HEK293 (cell line): ENCODE measurements around the gene CYBA.

Experiments used
- CTCF ChIA-PET: fragments of 350-600 bp; formaldehyde crosslinking; extraction: SDS; loops from one replicate; lab custom pipeline; 2021; ENCODE audit warnings: antibody characterized with exemption; lab: Yijun Ruan, JAX
- POLR2A ChIA-PET: fragments of 300-600 bp; formaldehyde crosslinking; extraction: SDS; loops from one replicate; lab custom pipeline; 2020; ENCODE audit warnings: antibody characterized with exemption, inconsistent platforms; lab: Yijun Ruan, JAX
- H3K27ac ChIP-seq: fragments of 200-500 bp; sonication (Bioruptor generic); 2 replicates; pipeline ENCODE4 v1.5.1; 2014; ENCODE audit warnings: low read depth, low read length, control low read depth, inconsistent platforms; ENCODE audit errors: extremely low read depth
- H3K36me3 ChIP-seq, 2 experiments: fragments of 200-500 bp in 1 of 2; sonication (Bioruptor generic) in 1 of 2; 1 replicate in 1 of 2; 2 replicates in 1 of 2; pipeline ENCODE4 v1.5.1; 2014 to 2017; ENCODE audit warnings: inconsistent platforms in 2 of 2, low read length in 2 of 2; ENCODE audit not compliant: control insufficient read depth in 2 of 2, insufficient read depth in 1 of 2
- H3K4me1 ChIP-seq: fragments of 200-500 bp; sonication (Bioruptor generic); 2 replicates; pipeline ENCODE4 v1.5.1; 2014; ENCODE audit warnings: mild to moderate bottlenecking, low read length, inconsistent platforms; ENCODE audit not compliant: control insufficient read depth, insufficient read depth
- H3K4me3 ChIP-seq: 2 replicates; pipeline ENCODE4 v1.5.1; 2011; ENCODE audit warnings: low read depth, mild to moderate bottlenecking, control low read depth, low read length, moderate library complexity
- H3K9me3 ChIP-seq: fragments of 200-500 bp; sonication (Bioruptor generic); 2 replicates; pipeline ENCODE4 v1.5.1; 2014; ENCODE audit warnings: low read depth, low read length, inconsistent platforms; ENCODE audit not compliant: control insufficient read depth, insufficient read depth
- HOXA7 ChIP-seq: sonication (generic); formaldehyde crosslinking; IDR thresholded peaks from 2 replicates; pipeline ENCODE4 v1.8.1; 2022; ENCODE audit warnings: missing genetic modification reagents, borderline replicate concordance
- HOXC10 ChIP-seq: sonication (generic); formaldehyde crosslinking; IDR thresholded peaks from 2 replicates; pipeline ENCODE4 v1.8.1; 2023; ENCODE audit warnings: mild to moderate bottlenecking, missing genetic modification reagents
- IKZF3 ChIP-seq: fragments of 450-650 bp; IDR thresholded peaks from 2 replicates; pipeline ENCODE4 v1.5.0; 2018; ENCODE audit warnings: missing biosample characterization, mild to moderate bottlenecking, missing genetic modification characterization, moderate library complexity
- KLF10 ChIP-seq: fragments of 450-650 bp; IDR thresholded peaks from 2 replicates; pipeline ENCODE4 v1.5.1; 2018; ENCODE audit warnings: missing biosample characterization, mild to moderate bottlenecking, missing genetic modification characterization
- KLF8 ChIP-seq: fragments of 450-650 bp; formaldehyde crosslinking; IDR thresholded peaks from 2 replicates; pipeline ENCODE4 v1.5.1; 2016; ENCODE audit warnings: missing biosample characterization, missing genetic modification characterization
- SP3 ChIP-seq: fragments of 450-650 bp; formaldehyde crosslinking; IDR thresholded peaks from 2 replicates; pipeline ENCODE4 v1.5.1; 2016; ENCODE audit warnings: missing biosample characterization, missing genetic modification characterization
- ZBTB21 ChIP-seq: fragments of 450-650 bp; formaldehyde crosslinking; IDR thresholded peaks from 2 replicates; pipeline ENCODE4 v1.5.1; 2017; ENCODE audit warnings: missing biosample characterization, missing genetic modification characterization
- ZFP37 ChIP-seq: fragments of 450-650 bp; formaldehyde crosslinking; IDR thresholded peaks from 2 replicates; pipeline ENCODE4 v1.5.1; 2016; ENCODE audit warnings: missing biosample characterization, missing genetic modification characterization
- ZFP69B ChIP-seq: fragments of 450-650 bp; formaldehyde crosslinking; IDR thresholded peaks from 2 replicates; pipeline ENCODE4 v1.5.1; 2016; ENCODE audit warnings: missing biosample characterization, missing genetic modification characterization
- ZNF146 ChIP-seq: fragments of 450-650 bp; formaldehyde crosslinking; IDR thresholded peaks from 2 replicates; pipeline ENCODE4 v1.5.1; 2016; ENCODE audit warnings: missing biosample characterization, missing genetic modification characterization
- ZNF157 ChIP-seq: fragments of 450-650 bp; formaldehyde crosslinking; IDR thresholded peaks from 2 replicates; pipeline ENCODE4 v1.5.1; 2016; ENCODE audit warnings: missing biosample characterization, missing genetic modification characterization
- ZNF16 ChIP-seq: fragments of 450-650 bp; formaldehyde crosslinking; IDR thresholded peaks from 2 replicates; pipeline ENCODE4 v1.5.1; 2016; ENCODE audit warnings: low read depth, missing biosample characterization, missing genetic modification characterization
- ZNF391 ChIP-seq: fragments of 450-650 bp; formaldehyde crosslinking; IDR thresholded peaks from 2 replicates; pipeline ENCODE4 v1.5.1; 2016; ENCODE audit warnings: low read depth, missing biosample characterization, missing genetic modification characterization, borderline replicate concordance
- ZNF433 ChIP-seq: fragments of 450-650 bp; formaldehyde crosslinking; IDR thresholded peaks from 2 replicates; pipeline ENCODE4 v1.5.1; 2016; ENCODE audit warnings: missing biosample characterization, missing genetic modification characterization, low read depth
- ZNF510 ChIP-seq: fragments of 450-650 bp; formaldehyde crosslinking; IDR thresholded peaks from 2 replicates; pipeline ENCODE4 v1.5.1; 2018; ENCODE audit warnings: mild to moderate bottlenecking, missing genetic modification characterization, missing biosample characterization; ENCODE audit not compliant: insufficient replicate concordance
- ZNF629 ChIP-seq: fragments of 450-650 bp; formaldehyde crosslinking; IDR thresholded peaks from 2 replicates; pipeline ENCODE4 v1.5.1; 2017; ENCODE audit warnings: missing biosample characterization, missing genetic modification characterization
- ZNF76 ChIP-seq: fragments of 450-650 bp; formaldehyde crosslinking; IDR thresholded peaks from 2 replicates; pipeline ENCODE4; 2016; ENCODE audit warnings: low read depth, missing biosample characterization, missing genetic modification characterization, borderline replicate concordance
- ZNF777 ChIP-seq: fragments of 450-650 bp; formaldehyde crosslinking; IDR thresholded peaks from 2 replicates; pipeline ENCODE4 v1.5.1; 2017; ENCODE audit warnings: missing biosample characterization, missing genetic modification characterization, borderline replicate concordance
- ZNF830 ChIP-seq: fragments of 450-650 bp; IDR thresholded peaks from 2 replicates; pipeline ENCODE4 v1.5.0; 2018; ENCODE audit warnings: missing biosample characterization, missing genetic modification characterization, low read depth, mild to moderate bottlenecking, moderate library complexity
- TF ChIP-seq, protein P1 (sequence below): fragments of 450-650 bp; formaldehyde crosslinking; IDR thresholded peaks from 2 replicates; pipeline ENCODE4 v1.5.1; 2016; ENCODE audit warnings: missing biosample characterization, missing genetic modification characterization
- TF ChIP-seq, protein P2 (sequence below): fragments of 450-650 bp; formaldehyde crosslinking; IDR thresholded peaks from 2 replicates; pipeline ENCODE4 v1.5.0; 2017; ENCODE audit warnings: missing biosample characterization, missing genetic modification characterization, borderline replicate concordance
- TF ChIP-seq, protein P3 (sequence below): fragments of 450-650 bp; formaldehyde crosslinking; optimal IDR thresholded peaks from 2 replicates; pipeline ENCODE3; 2016; ENCODE audit warnings: missing biosample characterization, mild to moderate bottlenecking, missing genetic modification characterization
- TF ChIP-seq, protein P4 (sequence below): sonication (generic); formaldehyde crosslinking; IDR thresholded peaks from 2 replicates; pipeline ENCODE4 v1.8.1; 2022; ENCODE audit warnings: mild to moderate bottlenecking, moderate library complexity, missing genetic modification reagents
- TF ChIP-seq, protein P5 (sequence below): fragments of 450-650 bp; formaldehyde crosslinking; IDR thresholded peaks from 2 replicates; pipeline ENCODE4 v1.5.1; 2016; ENCODE audit warnings: missing biosample characterization, missing genetic modification characterization

Gene CYBA

DNA sequence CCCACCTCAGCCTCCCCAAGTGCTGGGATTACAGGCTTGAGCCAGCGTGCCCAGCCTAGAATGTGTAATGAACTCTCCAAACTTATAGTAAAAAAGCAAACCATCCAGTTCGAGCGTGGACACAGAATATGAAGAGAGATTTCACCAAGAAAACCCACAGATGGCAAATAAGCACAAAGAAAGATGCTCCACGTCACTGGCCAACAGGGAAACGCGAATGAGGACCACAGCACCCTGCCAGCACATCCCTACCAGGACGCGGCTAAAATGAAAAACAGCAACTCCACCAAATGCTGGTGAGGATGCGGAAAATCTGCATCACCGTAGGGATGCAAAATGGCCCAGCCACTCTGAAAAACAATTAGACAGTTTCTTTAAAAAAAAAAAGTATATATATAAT, 10.6 kb upstream of the CYBA start:
- H3K9me3 ChIP-seq: no peaks in the 10 kb centered on the region
- no peak overlapping the region for H3K4me3 ChIP-seq
- no peaks in the 10 kb centered on the region for H3K4me1 ChIP-seq
- H3K27ac ChIP-seq: no peak overlapping the region
- TF ChIP-seq SP3 (tag by site-specific recombination) (no peak), ZNF391 (tag by site-specific recombination) (no peak), ZNF629 (tag by site-specific recombination) (no peak), ZFP37 (no peak), HOXC10 (CRISPR knock-in tag) (no peak)
- peaks cover 0 to 2% of the 10 kb centered on the region in 2 experiments; a peak in 1 of 3 replicates for H3K36me3 ChIP-seq
- ChIA-PET CTCF (interaction anchor here (1.1 to 1.2 kb wide), 2 partner anchors 12 to 24 kb away, joined by 3 to 5 read pairs; no protein-coding TSS in a partner anchor), POLR2A (interaction anchor here (0.6 kb wide), 1 partner anchor 25 kb away, joined by 3 read pairs; no protein-coding TSS in a partner anchor)

DNA sequence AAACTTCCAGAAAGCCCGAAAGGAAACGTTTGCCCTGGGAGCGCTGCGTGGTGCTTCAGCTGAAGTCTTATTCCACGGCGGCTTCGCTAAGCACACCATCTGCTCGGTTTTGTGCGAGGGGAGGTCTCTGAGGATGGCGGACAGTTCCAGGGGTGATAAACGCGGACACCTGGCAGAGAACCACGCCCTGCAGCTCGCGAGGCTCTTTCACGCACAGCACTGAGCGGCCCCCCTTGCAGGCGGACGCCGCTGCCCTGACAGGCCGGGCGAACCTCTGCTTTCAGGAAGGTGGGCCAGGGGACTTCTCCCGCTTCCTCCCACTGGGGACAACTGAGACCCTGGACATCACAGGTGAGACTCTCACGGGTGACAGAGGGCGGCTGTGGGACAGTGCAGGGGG, 8.3 kb upstream of the CYBA start:
- CTCF ChIA-PET: no interaction called here
- TF ChIP-seq, protein P1, sequence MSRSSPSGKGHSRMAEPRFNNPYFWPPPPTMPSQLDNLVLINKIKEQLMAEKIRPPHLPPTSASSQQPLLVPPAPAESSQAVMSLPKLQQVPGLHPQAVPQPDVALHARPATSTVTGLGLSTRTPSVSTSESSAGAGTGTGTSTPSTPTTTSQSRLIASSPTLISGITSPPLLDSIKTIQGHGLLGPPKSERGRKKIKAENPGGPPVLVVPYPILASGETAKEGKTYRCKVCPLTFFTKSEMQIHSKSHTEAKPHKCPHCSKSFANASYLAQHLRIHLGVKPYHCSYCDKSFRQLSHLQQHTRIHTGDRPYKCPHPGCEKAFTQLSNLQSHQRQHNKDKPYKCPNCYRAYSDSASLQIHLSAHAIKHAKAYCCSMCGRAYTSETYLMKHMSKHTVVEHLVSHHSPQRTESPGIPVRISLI (tag by site-specific recombination): no peak
- TF ChIP-seq ZFP37 (no peak), ZNF16 (no peak), KLF8 (no peak), KLF10 (tag by site-specific recombination) (no peak), ZBTB21 (tag by site-specific recombination) (no peak), ZNF830 (tag by site-specific recombination) (no peak), ZNF146 (tag by site-specific recombination) (no peak), ZNF777 (tag by site-specific recombination) (no peak), ZNF433 (tag by site-specific recombination) (no peak), ZNF76 (tag by site-specific recombination) (no peak), ZFP69B (no peak), ZNF510 (tag by site-specific recombination) (no peak), IKZF3 (tag by site-specific recombination) (no peak), ZNF157 (no peak), HOXA7 (CRISPR knock-in tag) (no peak)
- TF ChIP-seq, protein P2, sequence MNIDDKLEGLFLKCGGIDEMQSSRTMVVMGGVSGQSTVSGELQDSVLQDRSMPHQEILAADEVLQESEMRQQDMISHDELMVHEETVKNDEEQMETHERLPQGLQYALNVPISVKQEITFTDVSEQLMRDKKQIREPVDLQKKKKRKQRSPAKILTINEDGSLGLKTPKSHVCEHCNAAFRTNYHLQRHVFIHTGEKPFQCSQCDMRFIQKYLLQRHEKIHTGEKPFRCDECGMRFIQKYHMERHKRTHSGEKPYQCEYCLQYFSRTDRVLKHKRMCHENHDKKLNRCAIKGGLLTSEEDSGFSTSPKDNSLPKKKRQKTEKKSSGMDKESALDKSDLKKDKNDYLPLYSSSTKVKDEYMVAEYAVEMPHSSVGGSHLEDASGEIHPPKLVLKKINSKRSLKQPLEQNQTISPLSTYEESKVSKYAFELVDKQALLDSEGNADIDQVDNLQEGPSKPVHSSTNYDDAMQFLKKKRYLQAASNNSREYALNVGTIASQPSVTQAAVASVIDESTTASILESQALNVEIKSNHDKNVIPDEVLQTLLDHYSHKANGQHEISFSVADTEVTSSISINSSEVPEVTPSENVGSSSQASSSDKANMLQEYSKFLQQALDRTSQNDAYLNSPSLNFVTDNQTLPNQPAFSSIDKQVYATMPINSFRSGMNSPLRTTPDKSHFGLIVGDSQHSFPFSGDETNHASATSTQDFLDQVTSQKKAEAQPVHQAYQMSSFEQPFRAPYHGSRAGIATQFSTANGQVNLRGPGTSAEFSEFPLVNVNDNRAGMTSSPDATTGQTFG (tag by site-specific recombination): no peak
- TF ChIP-seq, protein P3, sequence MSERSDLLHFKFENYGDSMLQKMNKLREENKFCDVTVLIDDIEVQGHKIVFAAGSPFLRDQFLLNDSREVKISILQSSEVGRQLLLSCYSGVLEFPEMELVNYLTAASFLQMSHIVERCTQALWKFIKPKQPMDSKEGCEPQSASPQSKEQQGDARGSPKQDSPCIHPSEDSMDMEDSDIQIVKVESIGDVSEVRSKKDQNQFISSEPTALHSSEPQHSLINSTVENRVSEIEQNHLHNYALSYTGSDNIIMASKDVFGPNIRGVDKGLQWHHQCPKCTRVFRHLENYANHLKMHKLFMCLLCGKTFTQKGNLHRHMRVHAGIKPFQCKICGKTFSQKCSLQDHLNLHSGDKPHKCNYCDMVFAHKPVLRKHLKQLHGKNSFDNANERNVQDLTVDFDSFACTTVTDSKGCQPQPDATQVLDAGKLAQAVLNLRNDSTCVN: no peak
- TF ChIP-seq, protein P4, sequence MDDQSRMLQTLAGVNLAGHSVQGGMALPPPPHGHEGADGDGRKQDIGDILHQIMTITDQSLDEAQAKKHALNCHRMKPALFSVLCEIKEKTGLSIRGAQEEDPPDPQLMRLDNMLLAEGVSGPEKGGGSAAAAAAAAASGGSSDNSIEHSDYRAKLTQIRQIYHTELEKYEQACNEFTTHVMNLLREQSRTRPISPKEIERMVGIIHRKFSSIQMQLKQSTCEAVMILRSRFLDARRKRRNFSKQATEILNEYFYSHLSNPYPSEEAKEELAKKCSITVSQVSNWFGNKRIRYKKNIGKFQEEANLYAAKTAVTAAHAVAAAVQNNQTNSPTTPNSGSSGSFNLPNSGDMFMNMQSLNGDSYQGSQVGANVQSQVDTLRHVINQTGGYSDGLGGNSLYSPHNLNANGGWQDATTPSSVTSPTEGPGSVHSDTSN (CRISPR knock-in tag): no peak
- TF ChIP-seq, protein P5, sequence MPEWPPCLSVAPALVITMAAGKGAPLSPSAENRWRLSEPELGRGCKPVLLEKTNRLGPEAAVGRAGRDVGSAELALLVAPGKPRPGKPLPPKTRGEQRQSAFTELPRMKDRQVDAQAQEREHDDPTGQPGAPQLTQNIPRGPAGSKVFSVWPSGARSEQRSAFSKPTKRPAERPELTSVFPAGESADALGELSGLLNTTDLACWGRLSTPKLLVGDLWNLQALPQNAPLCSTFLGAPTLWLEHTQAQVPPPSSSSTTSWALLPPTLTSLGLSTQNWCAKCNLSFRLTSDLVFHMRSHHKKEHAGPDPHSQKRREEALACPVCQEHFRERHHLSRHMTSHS (tag by site-specific recombination): no peak
- POLR2A ChIA-PET: no interaction called here
- no peaks in the 10 kb centered on the region for H3K9me3 ChIP-seq
- H3K4me3 ChIP-seq: no peak overlapping the region
- peaks cover 0 to 15% of the 10 kb centered on the region in 2 experiments; a peak in 1 of 3 replicates for H3K36me3 ChIP-seq
- H3K4me1 ChIP-seq: no peaks in the 10 kb centered on the region
- H3K27ac ChIP-seq: no peak overlapping the region
